ENCODE results near the gene YDJC. TPM values are rescaled to one million over a fixed set of nuclear protein-coding genes. Genes with fewer than 3 reads are reported as not detected.
A peak's percentile ranks its signal among the peaks of the same experiment; 100 is the strongest.

The YDJC gene
- total RNA-seq, 2 experiments from 2014 or later = 59.0 to 81.1 TPM

GRCh38 chr22:21651521-21652009 lies 21.7 kb upstream of the YDJC start:
- POLR2A ChIA-PET = interaction anchor here (1.3 to 2.5 kb wide), 2 partner anchors 9 to 73 kb away, joined by 3 to 7 read pairs; partner anchors contain the start of gene SDF2L1
- no peak for DNase-seq (ENCODE audit: low spot score)

GRCh38 chr22:21650823-21651520 lies 21.1 kb upstream of the YDJC start:
- peaks cover 32% of the 10 kb centered on the region for H3K4me1 ChIP-seq (ENCODE audit: insufficient read depth, low read length, poor library complexity, severe bottlenecking)
- DNase-seq (ENCODE audit: low spot score) = no peak
- no peaks in the 10 kb centered on the region for H4K20me1 ChIP-seq (ENCODE audit: insufficient read depth, low read length)
- H3K9me3 ChIP-seq (ENCODE audit: low read length) = no peaks in the 10 kb centered on the region
- peak overlapping the region; percentile 76 for H3K4me3 ChIP-seq (ENCODE audit: low read depth, low read length, poor library complexity, severe bottlenecking)
- no peaks in the 10 kb centered on the region for H3K79me2 ChIP-seq (ENCODE audit: insufficient read depth, low read depth, low read length)
- H2AFZ ChIP-seq (ENCODE audit: low read length) = peak overlapping the region; percentile 97
- intact Hi-C loops (cut with micrococcal nuclease; ENCODE audit: unreplicated experiment) = no loop called here
- BruUV-seq (replicated peaks) = no TSS peak
- peak overlapping the region; percentile 68 for H3K27ac ChIP-seq (ENCODE audit: low read depth, low read length, poor library complexity, severe bottlenecking)
- H3K36me3 ChIP-seq (ENCODE audit: insufficient read depth, low read length) = peaks cover 42% of the 10 kb centered on the region
- H3K9me2 ChIP-seq (ENCODE audit: insufficient read depth, low read length) = no peaks in the 10 kb centered on the region
- CTCF ChIA-PET (ENCODE audit: unreplicated experiment) = no interaction called here
- TF ChIP-seq CTCF (conservative IDR thresholded peaks at IDR 0.05; ENCODE audit: low read length) = no peak
- TF ChIP-seq EZH2phosphoT487 (IDR thresholded peaks at IDR 0.05; ENCODE audit: borderline replicate concordance, low read depth, low read length) = no peak
- POLR2A ChIA-PET = interaction anchor here (2.5 kb wide), 1 partner anchor 9 kb away, joined by 7 read pairs; the partner anchor contains the start of gene SDF2L1
- H3K4me2 ChIP-seq (ENCODE audit: low read length) = peak overlapping the region; percentile 97

More at GRCh38 chr22:21651521-21652009, 21.7 kb upstream of the YDJC start:
- intact Hi-C loops (cut with micrococcal nuclease; ENCODE audit: unreplicated experiment) = no loop called here
- Histone ChIP-seq H2AFZ (ENCODE audit: low read length) (peak overlapping the region; percentile 97), H3K4me3 (ENCODE audit: low read depth, low read length, poor library complexity, severe bottlenecking) (peak overlapping the region; percentile 76), H3K4me1 (ENCODE audit: insufficient read depth, low read length, poor library complexity, severe bottlenecking) (peaks cover 28% of the 10 kb centered on the region), H4K20me1 (ENCODE audit: insufficient read depth, low read length) (no peaks in the 10 kb centered on the region), H3K9me3 (ENCODE audit: low read length) (no peaks in the 10 kb centered on the region), H3K27ac (ENCODE audit: low read depth, low read length, poor library complexity, severe bottlenecking) (peak overlapping the region; percentile 68), H3K79me2 (ENCODE audit: insufficient read depth, low read depth, low read length) (no peaks in the 10 kb centered on the region), H3K4me2 (ENCODE audit: low read length) (peak overlapping the region; percentile 97), H3K36me3 (ENCODE audit: insufficient read depth, low read length) (peaks cover 37% of the 10 kb centered on the region), H3K9me2 (ENCODE audit: insufficient read depth, low read length) (no peaks in the 10 kb centered on the region)
- no peak for TF ChIP-seq EZH2phosphoT487 (IDR thresholded peaks at IDR 0.05; ENCODE audit: borderline replicate concordance, low read depth, low read length)
- TF ChIP-seq CTCF (conservative IDR thresholded peaks at IDR 0.05; ENCODE audit: low read length) = no peak
- no TSS peak for BruUV-seq (replicated peaks)
- CTCF ChIA-PET (ENCODE audit: unreplicated experiment) = interaction anchor here (0.6 kb wide), 1 partner anchor 381 kb away, joined by 3 read pairs; no protein-coding TSS in a partner anchor

- H3K27ac ChIP-seq (ENCODE audit: low read depth, low read length, poor library complexity, severe bottlenecking) = no peak overlapping the region
- H2AFZ ChIP-seq (ENCODE audit: low read length) = no peak overlapping the region
- no peaks in the 10 kb centered on the region for H4K20me1 ChIP-seq (ENCODE audit: insufficient read depth, low read length)
- H3K9me2 ChIP-seq (ENCODE audit: insufficient read depth, low read length) = no peaks in the 10 kb centered on the region
- H3K9me3 ChIP-seq (ENCODE audit: low read length) = no peaks in the 10 kb centered on the region
- BruUV-seq (replicated peaks) = no TSS peak
- no peak overlapping the region for H3K4me3 ChIP-seq (ENCODE audit: low read depth, low read length, poor library complexity, severe bottlenecking)
- no peak for TF ChIP-seq CTCF (conservative IDR thresholded peaks at IDR 0.05; ENCODE audit: low read length)
- TF ChIP-seq EZH2phosphoT487 (IDR thresholded peaks at IDR 0.05; ENCODE audit: borderline replicate concordance, low read depth, low read length) = no peak
- no peak overlapping the region for H3K4me2 ChIP-seq (ENCODE audit: low read length)
- H3K36me3 ChIP-seq (ENCODE audit: insufficient read depth, low read length) = peaks cover 47% of the 10 kb centered on the region
- CTCF ChIA-PET (ENCODE audit: unreplicated experiment) = no interaction called here
- DNase-seq (ENCODE audit: low spot score) = no peak
- POLR2A ChIA-PET = interaction anchor here (2.5 kb wide), 1 partner anchor 8 kb away, joined by 7 read pairs; the partner anchor contains the start of gene SDF2L1
- H3K4me1 ChIP-seq (ENCODE audit: insufficient read depth, low read length, poor library complexity, severe bottlenecking) = peaks cover 32% of the 10 kb centered on the region
- intact Hi-C loops (cut with micrococcal nuclease; ENCODE audit: unreplicated experiment) = no loop called here
- H3K79me2 ChIP-seq (ENCODE audit: insufficient read depth, low read depth, low read length) = no peaks in the 10 kb centered on the region
These were observed 20.5 kb upstream of the YDJC start for GRCh38 chr22:21650280-21650679.
